Measurements from ENCODE around the gene PPP1R17. TPM values are rescaled to one million over a fixed set of nuclear protein-coding genes. Genes with fewer than 3 reads are reported as not detected.

Gene PPP1R17
- total RNA-seq, 1 experiment from 2014 or later = not detected

- TF ChIP-seq YY1 (IDR thresholded peaks at IDR 0.05; ENCODE audit: extremely low read depth, insufficient replicate concordance, low read depth, low read length) = no peak
- no peak for TF ChIP-seq CEBPB (IDR thresholded peaks at IDR 0.05; ENCODE audit: low read depth)
- no peak for TF ChIP-seq SP1 (IDR thresholded peaks at IDR 0.05; ENCODE audit: low read depth)
- TF ChIP-seq, protein P1, sequence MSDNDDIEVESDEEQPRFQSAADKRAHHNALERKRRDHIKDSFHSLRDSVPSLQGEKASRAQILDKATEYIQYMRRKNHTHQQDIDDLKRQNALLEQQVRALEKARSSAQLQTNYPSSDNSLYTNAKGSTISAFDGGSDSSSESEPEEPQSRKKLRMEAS (IDR thresholded peaks at IDR 0.05) = no peak
- TF ChIP-seq EGR1 (IDR thresholded peaks at IDR 0.05; ENCODE audit: low read depth) = no peak
- TF ChIP-seq ZNF274 (IDR thresholded peaks at IDR 0.05; ENCODE audit: low read depth, low read length) = no peak
- TF ChIP-seq ZFX (IDR thresholded peaks at IDR 0.05) = no peak
Measured at GRCh38 chr7:31748084-31748483, 61.1 kb downstream of the PPP1R17 start (continued).

GRCh38 chr7:31751726-31752125, 64.7 kb downstream of the PPP1R17 start:
- Histone ChIP-seq H3K79me2 (ENCODE audit: insufficient read depth, low read length) (no peaks in the 10 kb centered on the region), H3K4me2 (ENCODE audit: low read length) (no peak overlapping the region), H3K27ac (ENCODE audit: low read depth, low read length) (no peak overlapping the region), H3K36me3 (ENCODE audit: control insufficient read depth in 1 of 2, insufficient read depth in 2 of 2, low read length in 2 of 2) (no peaks in the 10 kb centered on the region), H4K20me1 (ENCODE audit: insufficient read depth) (no peaks in the 10 kb centered on the region), H2AFZ (ENCODE audit: low read depth, low read length, poor library complexity, severe bottlenecking) (no peak overlapping the region), H3K4me3 (replicated peaks in 1 of 2; ENCODE audit: low read depth in 1 of 2, low read length in 2 of 2) (no peak overlapping the region), H3K27me3 (ENCODE audit: insufficient read depth, low read length) (peaks cover 12% of the 10 kb centered on the region; the same call in 1 of the 2 replicates), H3K9me3 (ENCODE audit: control insufficient read depth in 1 of 2, insufficient read depth in 1 of 2, low read depth in 1 of 2, low read length in 2 of 2) (no peaks in the 10 kb centered on the region), H3K4me1 (ENCODE audit: control insufficient read depth in 1 of 2, insufficient read depth in 2 of 2, low read length in 2 of 2) (no peaks in the 10 kb centered on the region), H3K9ac (ENCODE audit: low read length) (no peak overlapping the region), H3K9me2 (ENCODE audit: insufficient read depth) (no peaks in the 10 kb centered on the region)
- BruUV-seq (replicated peaks) = no TSS peak
- ATAC-seq (no peak), DNase-seq (ENCODE audit: low read depth, low spot score) (no peak)
- CTCF ChIA-PET = no interaction called here
- RAD21 ChIA-PET (ENCODE audit: low non-redundant PET in 1 of 2, low total read pairs in 2 of 2, uncharacterized antibody in 2 of 2, unreplicated experiment in 2 of 2) = no interaction called here
- POLR2A ChIA-PET = no interaction called here
- intact Hi-C loops (cut with micrococcal nuclease) = no loop called here
- TF ChIP-seq EZH2 (IDR thresholded peaks at IDR 0.05) (no peak), EZH2phosphoT487 (IDR thresholded peaks at IDR 0.05; ENCODE audit: borderline replicate concordance) (no peak), SIN3A (IDR thresholded peaks at IDR 0.05; ENCODE audit: low read depth) (no peak), ELF1 (IDR thresholded peaks at IDR 0.05; ENCODE audit: borderline replicate concordance, low read depth) (no peak), CEBPB (IDR thresholded peaks at IDR 0.05; ENCODE audit: low read depth) (no peak), ZNF274 (IDR thresholded peaks at IDR 0.05; ENCODE audit: low read depth, low read length) (no peak), CBX3 (IDR thresholded peaks at IDR 0.05; ENCODE audit: low read depth) (no peak), EGR1 (IDR thresholded peaks at IDR 0.05; ENCODE audit: low read depth) (no peak), POLR2A (IDR thresholded peaks at IDR 0.05; ENCODE audit: borderline replicate concordance, extremely low read depth, insufficient read depth, insufficient read length) (no peak), JUND (IDR thresholded peaks at IDR 0.05) (no peak), TCF7L2 (IDR thresholded peaks at IDR 0.05; ENCODE audit: borderline replicate concordance, extremely low read depth, insufficient read depth, insufficient read length) (no peak), REST (IDR thresholded peaks at IDR 0.05; ENCODE audit: low read depth) (no peak), POLR2AphosphoS5 (IDR thresholded peaks at IDR 0.05; ENCODE audit: low read depth, low read length) (no peak)
- TF ChIP-seq, protein P2, sequence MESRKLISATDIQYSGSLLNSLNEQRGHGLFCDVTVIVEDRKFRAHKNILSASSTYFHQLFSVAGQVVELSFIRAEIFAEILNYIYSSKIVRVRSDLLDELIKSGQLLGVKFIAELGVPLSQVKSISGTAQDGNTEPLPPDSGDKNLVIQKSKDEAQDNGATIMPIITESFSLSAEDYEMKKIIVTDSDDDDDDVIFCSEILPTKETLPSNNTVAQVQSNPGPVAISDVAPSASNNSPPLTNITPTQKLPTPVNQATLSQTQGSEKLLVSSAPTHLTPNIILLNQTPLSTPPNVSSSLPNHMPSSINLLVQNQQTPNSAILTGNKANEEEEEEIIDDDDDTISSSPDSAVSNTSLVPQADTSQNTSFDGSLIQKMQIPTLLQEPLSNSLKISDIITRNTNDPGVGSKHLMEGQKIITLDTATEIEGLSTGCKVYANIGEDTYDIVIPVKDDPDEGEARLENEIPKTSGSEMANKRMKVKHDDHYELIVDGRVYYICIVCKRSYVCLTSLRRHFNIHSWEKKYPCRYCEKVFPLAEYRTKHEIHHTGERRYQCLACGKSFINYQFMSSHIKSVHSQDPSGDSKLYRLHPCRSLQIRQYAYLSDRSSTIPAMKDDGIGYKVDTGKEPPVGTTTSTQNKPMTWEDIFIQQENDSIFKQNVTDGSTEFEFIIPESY (IDR thresholded peaks at IDR 0.05; ENCODE audit: extremely low read depth, insufficient replicate concordance, low read length) = no peak
- TF ChIP-seq, protein P3, sequence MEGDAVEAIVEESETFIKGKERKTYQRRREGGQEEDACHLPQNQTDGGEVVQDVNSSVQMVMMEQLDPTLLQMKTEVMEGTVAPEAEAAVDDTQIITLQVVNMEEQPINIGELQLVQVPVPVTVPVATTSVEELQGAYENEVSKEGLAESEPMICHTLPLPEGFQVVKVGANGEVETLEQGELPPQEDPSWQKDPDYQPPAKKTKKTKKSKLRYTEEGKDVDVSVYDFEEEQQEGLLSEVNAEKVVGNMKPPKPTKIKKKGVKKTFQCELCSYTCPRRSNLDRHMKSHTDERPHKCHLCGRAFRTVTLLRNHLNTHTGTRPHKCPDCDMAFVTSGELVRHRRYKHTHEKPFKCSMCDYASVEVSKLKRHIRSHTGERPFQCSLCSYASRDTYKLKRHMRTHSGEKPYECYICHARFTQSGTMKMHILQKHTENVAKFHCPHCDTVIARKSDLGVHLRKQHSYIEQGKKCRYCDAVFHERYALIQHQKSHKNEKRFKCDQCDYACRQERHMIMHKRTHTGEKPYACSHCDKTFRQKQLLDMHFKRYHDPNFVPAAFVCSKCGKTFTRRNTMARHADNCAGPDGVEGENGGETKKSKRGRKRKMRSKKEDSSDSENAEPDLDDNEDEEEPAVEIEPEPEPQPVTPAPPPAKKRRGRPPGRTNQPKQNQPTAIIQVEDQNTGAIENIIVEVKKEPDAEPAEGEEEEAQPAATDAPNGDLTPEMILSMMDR (IDR thresholded peaks at IDR 0.05 in 2 of 3, conservative IDR thresholded peaks at IDR 0.05 in 1 of 3; ENCODE audit: borderline replicate concordance in 1 of 3, insufficient read depth in 1 of 3, low read depth in 2 of 3, low read length in 2 of 3) = no peak
- TF ChIP-seq, protein P1 (IDR thresholded peaks at IDR 0.05) = no peak

Measured in HCT116 (cell line).